Stimulated activated CD8-positive, alpha-beta memory T cell treated with anti-CD3 and anti-CD28 coated beads, Interleukin-4, amount 100 ng/mL, for 24 hours (primary cell): ENCODE data around the gene HSCB.
A peak's percentile ranks its signal among the peaks of the same experiment; 100 is the strongest.
"Not testable (repeated sequence)": the region's sequence is repeated elsewhere in the genome, so short reads cannot be mapped to it uniquely, and the experiment has no call there.

Experiments
- DNase-seq: peaks from one replicate; pipeline ENCODE4 v3.0.0-alpha.2; 2020; ENCODE audit warnings: low read depth

The HSCB gene

DNA sequence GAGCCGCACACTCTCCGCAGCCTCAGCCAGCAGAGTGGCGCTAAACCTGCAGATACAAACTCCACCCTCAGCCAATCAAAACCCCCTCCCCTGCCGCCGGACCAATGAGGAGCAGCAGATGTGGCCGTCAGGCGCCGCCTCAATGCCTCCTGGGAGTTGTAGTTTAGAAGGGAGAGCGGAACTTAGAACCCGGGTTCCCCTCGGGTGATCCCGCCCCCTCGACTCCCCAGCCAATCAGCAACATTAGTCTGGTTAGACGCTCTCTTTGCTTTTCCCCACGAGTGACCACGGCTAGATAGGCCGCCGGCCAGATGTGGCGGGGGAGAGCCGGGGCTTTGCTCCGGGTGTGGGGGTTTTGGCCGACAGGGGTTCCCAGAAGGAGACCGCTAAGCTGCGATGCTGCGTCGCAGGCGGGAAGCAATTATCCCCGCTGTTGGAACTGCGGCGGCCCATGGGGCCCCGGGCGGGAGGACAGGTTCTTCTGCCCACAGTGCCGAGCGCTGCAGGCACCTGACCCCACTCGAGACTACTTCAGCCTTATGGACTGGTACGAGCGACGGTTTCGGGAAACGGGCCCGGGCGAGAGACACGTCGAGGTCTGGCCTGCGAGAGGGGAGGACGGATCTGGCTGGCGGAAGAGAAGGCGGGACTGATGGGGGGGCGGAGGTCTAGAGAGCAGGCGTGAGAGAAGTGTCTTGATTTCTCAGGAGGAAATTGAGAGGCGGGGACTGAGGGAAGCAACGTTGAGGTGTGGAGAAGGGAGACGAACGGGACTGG is at the start of gene HSCB, which contains the start of gene CHEK2:
Gene HSCB, plus strand, starts transcription at position 255 of the 777 bp plus-strand sequence. Its CDS starts 57 bp downstream, at position 312.
Gene CHEK2, minus strand, starts transcription at position 36 of the 777 bp plus-strand sequence. CDS start 7,099 bp downstream, outside the sequence.
- peak; percentile 95 for DNase-seq

DNA sequence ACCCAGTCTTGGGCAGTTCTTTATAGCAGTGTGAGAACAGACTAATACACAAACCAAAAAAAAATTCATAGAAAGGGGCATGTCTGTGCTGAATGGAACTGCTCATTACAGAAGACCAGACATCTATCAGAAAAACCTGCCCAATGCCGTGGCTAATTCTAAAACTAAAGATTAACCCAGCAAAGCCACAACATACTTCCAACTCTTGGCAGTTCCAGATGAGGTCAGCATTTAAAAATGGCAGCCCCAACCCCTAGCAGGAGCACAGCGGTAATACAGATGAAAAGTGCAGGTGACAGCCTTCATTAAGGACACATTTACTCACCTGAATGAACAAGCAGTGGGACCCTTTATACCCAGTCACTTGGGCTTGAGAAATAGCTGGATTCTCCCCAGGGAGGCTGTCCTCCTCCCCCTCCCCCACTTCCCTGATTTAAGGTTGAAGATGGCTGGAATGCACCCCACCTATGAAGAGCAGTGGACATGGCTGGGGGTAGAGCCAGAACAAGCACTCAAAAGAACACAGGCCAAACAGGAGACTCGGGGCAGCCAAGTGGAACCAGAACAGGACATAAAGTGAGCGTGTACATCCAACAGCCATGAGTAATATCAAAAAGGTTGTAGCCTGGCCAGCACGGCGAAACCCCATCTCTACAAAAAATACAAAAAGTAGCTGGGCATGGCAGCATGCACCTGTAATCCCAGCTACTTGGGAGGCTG is 48.6 kb upstream of the HSCB start:
- DNase-seq: not testable (repeated sequence)

GRCh38 chr22:28702891-28703290 is 38.9 kb upstream of the HSCB start:
- no peak for DNase-seq

DNA sequence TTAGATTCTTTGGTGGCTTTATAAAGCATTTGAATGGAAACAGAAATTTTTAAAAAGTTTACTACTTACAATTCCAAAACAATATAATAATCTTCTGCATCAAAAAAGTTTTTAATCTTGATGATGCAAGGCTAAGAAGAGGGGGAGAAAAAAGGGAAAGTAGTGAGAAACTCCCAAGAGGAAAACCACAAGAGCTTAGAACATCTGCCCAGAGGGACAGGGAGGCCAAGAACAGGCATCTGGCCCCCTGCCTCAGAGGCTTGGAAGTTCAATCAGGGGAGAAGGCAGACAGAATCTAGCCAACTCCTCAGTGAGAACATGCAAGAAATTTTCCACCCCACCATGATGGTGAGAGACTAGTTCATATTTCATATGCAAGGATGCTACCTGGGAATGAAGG is 38.4 kb upstream of the HSCB start:
- no peak for DNase-seq

DNA sequence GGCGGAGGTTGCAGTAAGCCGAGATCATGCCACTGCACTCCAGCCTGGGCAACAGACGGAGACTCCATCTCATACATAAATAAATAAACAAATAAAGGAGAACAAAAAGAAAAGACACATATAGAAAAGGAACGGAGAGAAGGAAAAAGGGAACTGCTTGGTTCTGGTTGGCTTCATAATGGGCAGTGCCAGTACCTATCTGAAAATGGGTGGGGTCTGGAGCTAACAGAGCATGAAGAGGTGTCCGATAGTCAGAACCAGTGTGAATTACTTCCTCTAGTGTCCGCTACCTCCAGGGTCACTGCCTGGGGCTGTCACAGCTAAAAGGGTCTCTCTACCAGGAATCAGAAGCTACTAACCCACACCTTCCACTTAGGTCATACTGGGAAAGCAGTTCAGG is 35.0 kb upstream of the HSCB start:
- DNase-seq: no peak

- no peak for DNase-seq
Measured at GRCh38 chr22:28710107-28710506, 31.7 kb upstream of the HSCB start.

- DNase-seq: no peak
Measured at GRCh38 chr22:28710576-28711191, 31.2 kb upstream of the HSCB start.

- no peak for DNase-seq
Measured at GRCh38 chr22:28711341-28711740, 30.5 kb upstream of the HSCB start.

GRCh38 chr22:28711820-28712777 is 29.7 kb upstream of the HSCB start:
- no peak for DNase-seq

GRCh38 chr22:28714043-28714628 is 27.7 kb upstream of the HSCB start:
- no peak for DNase-seq

- no peak for DNase-seq
Measured at GRCh38 chr22:28715611-28716010, 26.2 kb upstream of the HSCB start.

GRCh38 chr22:28716686-28717085 is 25.2 kb upstream of the HSCB start:
- no peak for DNase-seq

DNA sequence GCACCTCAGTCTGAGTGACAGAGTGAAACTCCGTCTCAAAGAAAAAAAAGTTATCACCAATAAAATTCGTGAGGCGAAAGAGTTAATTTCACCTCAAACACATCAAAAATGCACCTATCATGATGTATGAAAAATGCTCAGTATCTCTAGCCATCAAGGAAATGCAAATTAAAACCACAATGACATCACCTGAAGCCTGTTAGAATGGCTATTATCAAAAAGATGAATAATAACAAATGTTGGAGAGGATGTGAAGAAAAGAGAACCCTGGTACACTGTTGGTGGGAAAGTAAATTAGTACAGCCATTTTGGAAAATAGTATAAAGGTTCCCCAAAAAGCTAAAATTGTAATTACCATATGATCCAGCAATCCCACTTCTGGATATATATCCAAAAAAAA is 23.8 kb upstream of the HSCB start:
- DNase-seq: no peak

- no peak for DNase-seq
Measured at GRCh38 chr22:28728002-28728401, 13.8 kb upstream of the HSCB start.

- DNase-seq: no peak
Measured at GRCh38 chr22:28728621-28729313, 13.1 kb upstream of the HSCB start.

- no peak for DNase-seq
Measured at GRCh38 chr22:28730179-28730578, 11.7 kb upstream of the HSCB start.

DNA sequence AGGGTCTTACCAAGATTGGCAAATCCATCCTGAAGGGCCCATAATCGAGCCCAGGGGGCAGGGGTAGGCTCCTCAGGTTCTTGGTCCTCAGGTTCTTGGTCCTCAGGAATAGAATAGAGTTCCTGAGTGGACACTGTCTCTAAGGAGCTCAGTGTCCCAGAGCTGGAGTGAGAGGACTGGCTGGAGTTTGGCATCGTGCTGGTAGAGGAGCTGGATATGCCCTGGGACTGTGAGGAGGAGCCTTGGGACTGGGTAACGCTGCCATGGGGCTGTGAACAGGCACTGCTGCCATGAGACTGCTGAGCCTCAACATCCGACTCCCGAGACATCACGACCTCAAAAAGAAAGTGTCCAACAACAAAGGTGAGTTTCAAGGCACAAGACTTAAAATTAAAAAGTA is 7.4 kb upstream of the HSCB start:
- DNase-seq: no peak

DNA sequence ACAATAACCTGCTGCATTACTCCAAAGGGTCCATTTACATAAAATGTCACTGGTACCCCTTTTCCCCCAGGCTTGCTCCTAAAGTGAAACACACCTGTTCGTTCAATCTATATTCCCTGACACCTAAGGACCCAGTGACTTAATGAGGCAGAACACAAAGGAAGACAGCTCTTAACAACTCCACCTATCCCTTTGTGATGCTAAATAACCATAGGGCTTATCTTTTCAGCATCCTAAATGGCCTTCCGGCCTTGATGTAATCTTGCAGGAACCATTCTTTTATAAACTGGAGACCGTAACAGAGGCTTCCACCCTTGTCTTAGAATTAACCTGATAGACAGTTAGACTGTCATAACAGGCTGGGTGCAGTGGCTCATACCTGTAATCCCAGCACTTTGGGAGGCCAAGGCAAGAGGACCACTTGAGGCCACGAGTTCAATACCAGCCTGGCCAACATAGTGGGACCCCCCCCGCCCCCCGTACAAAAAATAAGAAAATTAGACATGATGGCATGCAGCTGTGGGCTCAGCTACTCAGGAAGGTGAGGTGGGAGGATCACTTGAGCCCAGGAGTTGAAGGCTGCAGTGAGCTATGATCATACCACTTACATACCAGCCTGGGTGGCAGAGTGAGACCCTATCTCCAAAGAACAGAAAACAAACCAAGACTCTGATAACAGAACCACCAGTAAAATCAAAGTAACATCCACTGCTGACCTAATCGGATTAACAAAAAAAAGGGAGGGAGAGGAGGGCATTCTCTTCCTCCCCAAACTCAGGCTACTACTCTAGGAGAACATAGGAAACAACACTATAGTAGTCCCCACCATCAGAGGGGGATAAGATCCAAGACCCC is 5.3 kb upstream of the HSCB start:
- DNase-seq: no peak

GRCh38 chr22:28737701-28738100 is 4.1 kb upstream of the HSCB start:
- no peak for DNase-seq

- DNase-seq: not testable (repeated sequence)
Measured at GRCh38 chr22:28738876-28739275, 3.0 kb upstream of the HSCB start.
